ENCODE data around the gene GUCD1.
"Not testable (repeated sequence)": the region's sequence is repeated elsewhere in the genome, so short reads cannot be mapped to it uniquely, and the experiment has no call there.

The GUCD1 gene

GRCh38 chr22:24554313-24555164 lies at the start of gene GUCD1:
GUCD1 (minus strand) TSS chr22:24555138; CDS start chr22:24554991, 147 bp downstream.
- DNase-seq (ENCODE audit: low spot score), result no peak

GRCh38 chr22:24603770-24604629 lies 49.1 kb upstream of the GUCD1 start:
- DNase-seq (ENCODE audit: low spot score), result not testable (repeated sequence)

- not testable (repeated sequence) for DNase-seq (ENCODE audit: low spot score)
These were observed 48.2 kb upstream of the GUCD1 start, which contains the start of gene GGT1 for GRCh38 chr22:24602847-24603769. GGT1 (plus strand) TSS chr22:24603193; CDS start chr22:24611082, 7,889 bp downstream.

GRCh38 chr22:24602105-24602749 lies 47.3 kb upstream of the GUCD1 start:
- DNase-seq (ENCODE audit: low spot score), result not testable (repeated sequence)

- no peak for DNase-seq (ENCODE audit: low spot score)
These were observed 46.5 kb upstream of the GUCD1 start for GRCh38 chr22:24601217-24602104.

- DNase-seq (ENCODE audit: low spot score), result not testable (repeated sequence)
These were observed 45.2 kb upstream of the GUCD1 start for GRCh38 chr22:24599958-24600715.

- no peak for DNase-seq (ENCODE audit: low spot score)
These were observed 44.6 kb upstream of the GUCD1 start for GRCh38 chr22:24599514-24599913.

GRCh38 chr22:24597076-24597475 lies 42.1 kb upstream of the GUCD1 start:
- not testable (repeated sequence) for DNase-seq (ENCODE audit: low spot score)

GRCh38 chr22:24595863-24596262 lies 40.9 kb upstream of the GUCD1 start:
- no peak for DNase-seq (ENCODE audit: low spot score)

- DNase-seq (ENCODE audit: low spot score), result no peak
These were observed 40.3 kb upstream of the GUCD1 start for GRCh38 chr22:24595228-24595627.

- no peak for DNase-seq (ENCODE audit: low spot score)
These were observed 39.7 kb upstream of the GUCD1 start for GRCh38 chr22:24594569-24595120.

- no peak for DNase-seq (ENCODE audit: low spot score)
These were observed 39.1 kb upstream of the GUCD1 start for GRCh38 chr22:24593836-24594568.

- DNase-seq (ENCODE audit: low spot score), result not testable (repeated sequence)
These were observed 38.6 kb upstream of the GUCD1 start for GRCh38 chr22:24593559-24593835.

GRCh38 chr22:24592851-24593558 lies 38.1 kb upstream of the GUCD1 start, which contains the start of gene LRRC75B:
LRRC75B (minus strand) TSS chr22:24593073; CDS start chr22:24593039, 34 bp downstream.
- DNase-seq (ENCODE audit: low spot score), result peak; percentile 99

- peak; percentile 69 for DNase-seq (ENCODE audit: low spot score)
These were observed 37.3 kb upstream of the GUCD1 start for GRCh38 chr22:24592058-24592850.

- no peak for DNase-seq (ENCODE audit: low spot score)
These were observed 36.4 kb upstream of the GUCD1 start for GRCh38 chr22:24591286-24591830.
